GM12878 (cell line): ENCODE data around the gene C3. TPM values are rescaled to one million over a fixed set of nuclear protein-coding genes. Genes with fewer than 3 reads are reported as not detected.
A peak's percentile ranks its signal among the peaks of the same experiment; 100 is the strongest.

Source experiments
- ATF3 ChIP-seq: IDR thresholded peaks from 2 replicates; pipeline ENCODE4 v1.6.1; 2011; ENCODE audit warnings: low read depth, mild to moderate bottlenecking, low read length, moderate library complexity, borderline replicate concordance; ENCODE audit errors: extremely low read depth
- CEBPB ChIP-seq, 2 experiments: fragments of 150-350 bp in 1 of 2; IDR thresholded peaks; 2 replicates each; pipeline ENCODE4 v1.6.1; 2012 to 2014; ENCODE audit warnings: low read depth in 2 of 2, low read length in 2 of 2, borderline replicate concordance in 1 of 2, inconsistent platforms in 1 of 2
- CHD2 ChIP-seq: IDR thresholded peaks from 2 replicates; pipeline ENCODE4 v1.6.1; 2011; ENCODE audit warnings: low read depth, low read length, improper control_type of control experiment, borderline replicate concordance
- EP300 ChIP-seq, 2 experiments: fragments of 150-350 bp in 1 of 2; IDR thresholded peaks; 2 replicates each; pipeline ENCODE4 v1.6.1; 2011 to 2012; ENCODE audit warnings: low read depth in 2 of 2, low read length in 2 of 2, borderline replicate concordance in 1 of 2, improper control_type of control experiment in 1 of 2, inconsistent platforms in 1 of 2; ENCODE audit not compliant: control insufficient read depth in 1 of 2
- ESRRA ChIP-seq: IDR thresholded peaks from 2 replicates; pipeline ENCODE4 v1.6.1; 2012; ENCODE audit warnings: mild to moderate bottlenecking, low read length, improper control_type of control experiment
- GATAD2B ChIP-seq: fragments of 450-650 bp; conservative IDR thresholded peaks from 2 replicates; pipeline ENCODE4 v1.6.1; 2017; ENCODE audit warnings: low read depth, mild to moderate bottlenecking, moderate library complexity
- IKZF1 ChIP-seq: fragments of 450-650 bp; conservative IDR thresholded peaks from 2 replicates; pipeline ENCODE4 v1.6.1; 2017; ENCODE audit warnings: antibody characterized with exemption, mild to moderate bottlenecking
- IKZF2 ChIP-seq, 2 experiments: fragments of 450-650 bp; IDR thresholded peaks; 2 replicates each; pipeline ENCODE4 v1.6.1; 2017; ENCODE audit warnings: mild to moderate bottlenecking in 2 of 2, moderate library complexity in 2 of 2
- NKRF ChIP-seq: fragments of 450-650 bp; conservative IDR thresholded peaks from 2 replicates; pipeline ENCODE4 v1.6.1; 2017; ENCODE audit warnings: mild to moderate bottlenecking, moderate library complexity
- NR2C1 ChIP-seq: fragments of 450-650 bp; IDR thresholded peaks from 2 replicates; pipeline ENCODE4 v1.6.1; 2017; ENCODE audit warnings: antibody characterized with exemption, mild to moderate bottlenecking, moderate library complexity
- NR2C2 ChIP-seq: IDR thresholded peaks from 2 replicates; pipeline ENCODE4 v1.6.1; 2011; ENCODE audit warnings: borderline replicate concordance, low read depth; ENCODE audit not compliant: control insufficient read depth, insufficient read length
- NR2F1 ChIP-seq: fragments of 450-650 bp; conservative IDR thresholded peaks from 2 replicates; pipeline ENCODE4 v1.6.1; 2017; ENCODE audit warnings: mild to moderate bottlenecking
- PAX8 ChIP-seq: fragments of 450-650 bp; IDR thresholded peaks from 2 replicates; pipeline ENCODE4 v1.6.1; 2017; ENCODE audit warnings: mild to moderate bottlenecking, moderate library complexity
- PML ChIP-seq: IDR thresholded peaks from 2 replicates; pipeline ENCODE4 v1.6.1; 2012; ENCODE audit warnings: low read length, inconsistent platforms
- POLR2AphosphoS2 ChIP-seq: IDR thresholded peaks from 2 replicates; pipeline ENCODE4 v1.6.1; 2011; ENCODE audit warnings: low read depth, mild to moderate bottlenecking, low read length, improper control_type of control experiment, moderate library complexity
- RBBP5 ChIP-seq: fragments of 200-600 bp; sonication (generic); conservative IDR thresholded peaks from 2 replicates; pipeline ENCODE4 v1.6.1; 2016
- RELA ChIP-seq: fragments of 450-650 bp; IDR thresholded peaks from 2 replicates; pipeline ENCODE4 v1.8.0; 2014; ENCODE audit warnings: borderline replicate concordance; ENCODE audit not compliant: partially characterized antibody
- SIX5 ChIP-seq: IDR thresholded peaks from 2 replicates; pipeline ENCODE4 v1.6.1; 2011; ENCODE audit warnings: mild to moderate bottlenecking, low read depth, low read length, moderate library complexity; ENCODE audit not compliant: severe bottlenecking
- SMARCA5 ChIP-seq: fragments of 450-650 bp; IDR thresholded peaks from 2 replicates; pipeline ENCODE4 v1.6.1; 2017; ENCODE audit warnings: mild to moderate bottlenecking
- SMC3 ChIP-seq: IDR thresholded peaks from 2 replicates; pipeline ENCODE4 v1.6.1; 2011; ENCODE audit warnings: low read length, improper control_type of control experiment, borderline replicate concordance
- SRF ChIP-seq, 2 experiments: IDR thresholded peaks; 2 replicates each; pipeline ENCODE4 v1.6.1; 2011; ENCODE audit warnings: low read depth in 2 of 2, low read length in 2 of 2, mild to moderate bottlenecking in 1 of 2, moderate library complexity in 1 of 2
- STAT1 ChIP-seq: fragments of 450-650 bp; conservative IDR thresholded peaks from 2 replicates; pipeline ENCODE4 v1.6.1; 2014; ENCODE audit warnings: antibody characterized with exemption, mild to moderate bottlenecking
- ZBTB40 ChIP-seq: fragments of 450-650 bp; IDR thresholded peaks from 2 replicates; pipeline ENCODE4 v1.6.1; 2016; ENCODE audit warnings: mild to moderate bottlenecking, moderate library complexity, borderline replicate concordance
- polyA plus RNA-seq, 11 experiments: library from polyadenylated mRNA; depleted of rRNA in 4 of 11; unstranded in 6 of 11; stranded (reverse) in 5 of 11; fragments of >200 nt; fragmentation: Nextera tagmentation in 4 of 11; fragmentation: Illumina TruSeq in 1 of 11; extraction: Ambion mirVana in 4 of 11; extraction: Trizol in 1 of 11; gene quantifications; 1 replicate in 1 of 11; 2 replicates in 10 of 11; pipeline versions ENCODE4 v1.2.1 to v1.2.3, GENCODE V29; 2011 to 2016; ENCODE audit warnings: inconsistent platforms in 2 of 11, missing spikeins in 2 of 11, low read depth in 1 of 11
- total RNA-seq, 4 experiments: library from RNA; depleted of rRNA in 3 of 4; stranded (reverse); fragments of >200 nt in 3 of 4; fragmentation: Illumina TruSeq in 1 of 4; extraction: Trizol in 1 of 4; gene quantifications; 2 replicates each; pipeline versions ENCODE4 v1.2.1 to v1.2.3, GENCODE V29; 2013 to 2021

The C3 gene
- total and polyA plus RNA-seq, 10 of the 15 experiments (the other 5 are each of a cell fraction or from before 2014, with no cell fraction given) = 0.20 to 6.7 (median 0.72) TPM

- peak; percentile 3; the same call in 1 of the 2 replicates for TF ChIP-seq NKRF
- no peak for TF ChIP-seq ATF3
- no peak for TF ChIP-seq NR2C2
- TF ChIP-seq ESRRA = no peak
- TF ChIP-seq PML = no peak
- no peak for TF ChIP-seq CHD2
- 0 out of 2 replicates have a peak, but pooled peaks have one; percentile 5 for TF ChIP-seq NR2F1
- no peak; the same call in none of the 2 replicates for TF ChIP-seq IKZF1
- no peak for TF ChIP-seq NR2C1
- no peak for TF ChIP-seq ZBTB40
- no peak; a peak in 1 of 4 replicates for TF ChIP-seq EP300 (IDR thresholded peaks at IDR 0.05; ENCODE audit: borderline replicate concordance in 1 of 2, control insufficient read depth in 1 of 2, low read depth in 2 of 2, low read length in 2 of 2)
- no peak for TF ChIP-seq SMARCA5
- TF ChIP-seq SIX5 = no peak
- TF ChIP-seq RELA = peak; percentile 38
- no peak for TF ChIP-seq SRF (IDR thresholded peaks at IDR 0.05; ENCODE audit: low read depth in 2 of 2, low read length in 2 of 2)
- no peak for TF ChIP-seq IKZF2 (IDR thresholded peaks at IDR 0.05)
- no peak for TF ChIP-seq POLR2AphosphoS2
- TF ChIP-seq PAX8 = no peak
- no peak for TF ChIP-seq CEBPB (IDR thresholded peaks at IDR 0.05; ENCODE audit: borderline replicate concordance in 1 of 2, low read depth in 2 of 2, low read length in 2 of 2)
- TF ChIP-seq GATAD2B = no peak; the same call in 1 of the 2 replicates
- no peak; the same call in 1 of the 2 replicates for TF ChIP-seq SMC3
- TF ChIP-seq RBBP5 = no peak
- TF ChIP-seq STAT1 = no peak
Measured at GRCh38 chr19:6740589-6741343, 20.3 kb upstream of the C3 start (continued).
